Activated CD4-positive, alpha-beta T cell treated with anti-CD3 and anti-CD28 coated beads for 4 hours (primary cell): ENCODE data around the gene SDHA.

ENCODE experiments used
- DNase-seq, 2 donors: peaks; one replicate each; pipeline ENCODE4 v3.0.0-alpha.2; 2020

SDHA gene

GRCh38 chr5:217494-218456 lies at the start of gene SDHA, which contains the start of gene CCDC127:
SDHA (plus strand) TSS chr5:218320; CDS start chr5:218356, 36 bp downstream.
CCDC127 (minus strand) TSS chr5:218153; CDS start chr5:216849, 1,304 bp downstream.
- peak; percentile 97 to 98 for DNase-seq

GRCh38 chr5:169071-169727 lies 48.9 kb upstream of the SDHA start:
- no peak for DNase-seq

- no peak for DNase-seq
These were observed 48.4 kb upstream of the SDHA start for GRCh38 chr5:169728-170094.

- no peak for DNase-seq
These were observed 46.9 kb upstream of the SDHA start for GRCh38 chr5:170971-171800.

GRCh38 chr5:171801-172331 lies 46.3 kb upstream of the SDHA start:
- no peak for DNase-seq

GRCh38 chr5:172421-172820 lies 45.7 kb upstream of the SDHA start:
- no peak for DNase-seq

- DNase-seq: no peak
These were observed 45.3 kb upstream of the SDHA start for GRCh38 chr5:172841-173251.

- no peak for DNase-seq
These were observed 44.5 kb upstream of the SDHA start for GRCh38 chr5:173392-174290.

GRCh38 chr5:174291-174600 lies 43.9 kb upstream of the SDHA start:
- no peak for DNase-seq

- no peak for DNase-seq
These were observed 43.1 kb upstream of the SDHA start for GRCh38 chr5:174876-175465.

- DNase-seq: no peak
These were observed 41.8 kb upstream of the SDHA start for GRCh38 chr5:176296-176823.

- no peak for DNase-seq
These were observed 40.0 kb upstream of the SDHA start for GRCh38 chr5:178110-178509.

- DNase-seq: no peak
These were observed 38.7 kb upstream of the SDHA start for GRCh38 chr5:179401-179800.

- DNase-seq: no peak
These were observed 37.7 kb upstream of the SDHA start for GRCh38 chr5:180286-180918.

- DNase-seq: no peak
These were observed 37.0 kb upstream of the SDHA start for GRCh38 chr5:181160-181559.

GRCh38 chr5:181566-181965 lies 36.6 kb upstream of the SDHA start:
- DNase-seq: no peak

- no peak for DNase-seq
These were observed 36.0 kb upstream of the SDHA start for GRCh38 chr5:182126-182525.

GRCh38 chr5:184471-184870 lies 33.6 kb upstream of the SDHA start:
- no peak for DNase-seq

GRCh38 chr5:185095-186070 lies 32.7 kb upstream of the SDHA start:
- DNase-seq: no peak
